ENCODE data around the gene FARP1.

FARP1 gene

GRCh38 chr13:98169331-98169730 lies 26.4 kb downstream of the FARP1 start:
- H3K27ac ChIP-seq: no peak overlapping the region
- TF ChIP-seq CTCF (conservative IDR thresholded peaks at IDR 0.05): no peak

DNA sequence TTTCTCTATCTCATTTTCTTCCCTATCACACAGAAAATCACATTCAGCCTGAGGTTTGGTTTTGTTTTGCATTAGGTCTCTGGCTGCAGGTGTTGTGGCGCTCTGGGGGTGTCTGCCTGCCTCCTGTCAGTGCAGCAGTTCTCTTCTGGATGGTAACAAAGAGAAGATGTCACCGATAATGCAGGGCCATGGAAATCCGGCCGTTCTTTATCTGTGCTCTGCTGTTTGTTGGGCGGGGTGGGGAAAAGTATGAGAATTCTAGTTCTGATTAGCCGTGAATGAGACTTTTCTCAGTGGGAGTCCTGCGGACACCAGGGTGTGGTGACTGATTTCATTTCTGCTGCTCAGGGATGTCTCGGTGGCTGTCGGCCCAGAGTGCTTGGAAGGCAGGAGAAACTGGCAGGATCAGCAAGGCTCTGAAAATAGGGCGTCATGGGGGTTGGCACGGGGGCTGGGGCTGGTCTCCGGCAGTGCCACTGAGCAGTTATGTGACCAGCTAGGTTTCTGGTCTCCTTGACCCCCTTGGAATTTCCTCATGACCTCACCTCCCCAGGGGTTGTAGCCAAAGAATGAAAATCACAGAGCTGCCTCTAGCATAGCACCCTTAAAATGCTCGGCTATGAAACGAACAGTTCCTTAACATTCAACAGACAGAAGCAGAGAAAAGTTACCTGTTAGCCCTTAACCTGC lies 29.2 kb downstream of the FARP1 start:
- TF ChIP-seq ZFX (IDR thresholded peaks at IDR 0.05): no peak
- TF ChIP-seq CTCF (conservative IDR thresholded peaks at IDR 0.05): no peak
- peak overlapping the region; percentile 75 for H3K27ac ChIP-seq

DNA sequence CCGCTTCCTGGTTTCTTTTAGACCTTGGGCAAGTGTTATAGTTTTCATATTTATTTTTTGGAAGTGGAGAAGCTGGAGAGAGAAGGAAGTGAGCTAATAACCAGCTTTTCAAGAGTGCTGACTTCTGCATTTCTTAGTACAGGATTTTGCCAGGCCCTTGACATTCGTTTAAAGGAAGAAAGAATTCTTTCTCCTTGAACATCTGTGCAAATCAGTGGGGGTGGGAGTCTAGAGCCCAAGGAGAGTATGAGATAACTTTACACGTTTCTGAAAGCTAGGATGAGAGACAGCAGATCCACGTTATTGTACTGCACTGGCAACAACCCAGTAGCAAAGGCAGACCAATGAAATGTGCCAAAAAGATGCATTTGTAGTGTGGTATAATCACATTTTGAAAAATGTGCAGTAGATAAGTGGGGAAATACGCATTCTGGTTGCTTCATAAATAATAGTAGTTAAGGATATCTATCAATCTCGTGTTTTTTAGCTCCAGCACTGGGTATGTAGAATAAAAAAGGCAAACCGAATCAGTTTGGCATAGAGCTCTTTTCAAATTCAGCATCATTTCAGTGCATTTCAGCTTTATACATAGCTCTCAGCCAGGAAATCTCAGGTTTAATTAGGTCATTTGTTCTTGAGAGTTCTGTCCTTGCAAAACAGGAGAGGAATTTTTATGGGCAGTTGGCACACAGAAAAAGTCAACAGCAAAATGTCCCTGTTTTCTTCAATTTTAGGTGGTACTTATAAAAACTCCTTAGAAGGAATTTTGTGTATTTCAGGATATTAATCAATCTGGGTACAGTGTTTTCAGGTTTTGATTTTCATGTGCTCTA lies 29.9 kb downstream of the FARP1 start:
- H3K27ac ChIP-seq: peak overlapping the region; percentile 75

GRCh38 chr13:98173431-98174152 lies 30.7 kb downstream of the FARP1 start:
- TF ChIP-seq ZFX (IDR thresholded peaks at IDR 0.05): no peak
- no peak for TF ChIP-seq CTCF (conservative IDR thresholded peaks at IDR 0.05)
- H3K27ac ChIP-seq: peak overlapping the region; percentile 67

More for the DNA sequence above, 29.9 kb downstream of the FARP1 start:
- TF ChIP-seq CTCF (conservative IDR thresholded peaks at IDR 0.05): no peak
- TF ChIP-seq ZFX (IDR thresholded peaks at IDR 0.05): no peak

DNA sequence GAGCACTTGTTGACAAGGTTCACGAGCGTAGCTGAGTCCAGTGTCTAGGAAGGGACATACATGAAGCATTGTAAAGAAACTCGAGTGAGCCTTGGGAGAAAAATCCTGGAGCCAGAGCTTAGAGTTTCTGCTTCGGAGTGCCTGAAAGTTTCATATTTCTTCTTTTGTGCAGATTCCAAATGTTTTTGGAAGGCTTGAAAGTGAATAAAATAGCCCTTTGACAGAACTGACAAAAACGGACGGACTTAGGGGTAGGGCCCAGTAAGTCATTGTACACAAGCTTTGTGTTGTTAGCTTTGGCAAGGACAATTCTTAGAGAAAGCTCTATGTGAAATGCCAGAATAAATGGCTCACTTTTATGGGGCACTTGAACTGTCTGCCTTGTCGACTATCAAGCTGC lies 31.4 kb downstream of the FARP1 start:
- TF ChIP-seq ZFX (IDR thresholded peaks at IDR 0.05) (no peak), CTCF (conservative IDR thresholded peaks at IDR 0.05) (no peak)
- peak overlapping the region; percentile 67; the same call in 1 of the 2 replicates for H3K27ac ChIP-seq

- no peak for TF ChIP-seq CTCF (conservative IDR thresholded peaks at IDR 0.05)
- TF ChIP-seq ZFX (IDR thresholded peaks at IDR 0.05): no peak
- H3K27ac ChIP-seq: peak overlapping the region; percentile 67
Observed at GRCh38 chr13:98175043-98175442, 32.1 kb downstream of the FARP1 start.

GRCh38 chr13:98175823-98176222 lies 32.9 kb downstream of the FARP1 start:
- H3K27ac ChIP-seq: no peak overlapping the region
- TF ChIP-seq ZFX (IDR thresholded peaks at IDR 0.05): no peak
- no peak for TF ChIP-seq CTCF (conservative IDR thresholded peaks at IDR 0.05)

All from C4-2B (cell line).